Fibroblast of villous mesenchyme (primary cell): ENCODE data around the gene MATCAP1. TPM values are rescaled to one million over a fixed set of nuclear protein-coding genes. Genes with fewer than 3 reads are reported as not detected.

ENCODE experiments used
- DNase-seq: peaks from one replicate; pipeline ENCODE4 v3.0.0-alpha.2; 2010; ENCODE audit warnings: low read depth
- H3K4me3 ChIP-seq: 2 replicates; pipeline ENCODE4 v1.5.1; 2011; ENCODE audit warnings: low read depth, mild to moderate bottlenecking, low read length
- CTCF ChIP-seq: IDR thresholded peaks from 2 replicates; pipeline ENCODE4 v1.5.1; 2012; ENCODE audit warnings: low read depth, mild to moderate bottlenecking, low read length; ENCODE audit not compliant: insufficient read depth
- total RNA-seq: library from RNA; depleted of rRNA; stranded (reverse); fragments of >200 nt; gene quantifications from 2 replicates; pipeline ENCODE4 v1.2.3, GENCODE V29; 2012

The MATCAP1 gene
- total RNA-seq, 1 donor, result 9.9 TPM

DNA sequence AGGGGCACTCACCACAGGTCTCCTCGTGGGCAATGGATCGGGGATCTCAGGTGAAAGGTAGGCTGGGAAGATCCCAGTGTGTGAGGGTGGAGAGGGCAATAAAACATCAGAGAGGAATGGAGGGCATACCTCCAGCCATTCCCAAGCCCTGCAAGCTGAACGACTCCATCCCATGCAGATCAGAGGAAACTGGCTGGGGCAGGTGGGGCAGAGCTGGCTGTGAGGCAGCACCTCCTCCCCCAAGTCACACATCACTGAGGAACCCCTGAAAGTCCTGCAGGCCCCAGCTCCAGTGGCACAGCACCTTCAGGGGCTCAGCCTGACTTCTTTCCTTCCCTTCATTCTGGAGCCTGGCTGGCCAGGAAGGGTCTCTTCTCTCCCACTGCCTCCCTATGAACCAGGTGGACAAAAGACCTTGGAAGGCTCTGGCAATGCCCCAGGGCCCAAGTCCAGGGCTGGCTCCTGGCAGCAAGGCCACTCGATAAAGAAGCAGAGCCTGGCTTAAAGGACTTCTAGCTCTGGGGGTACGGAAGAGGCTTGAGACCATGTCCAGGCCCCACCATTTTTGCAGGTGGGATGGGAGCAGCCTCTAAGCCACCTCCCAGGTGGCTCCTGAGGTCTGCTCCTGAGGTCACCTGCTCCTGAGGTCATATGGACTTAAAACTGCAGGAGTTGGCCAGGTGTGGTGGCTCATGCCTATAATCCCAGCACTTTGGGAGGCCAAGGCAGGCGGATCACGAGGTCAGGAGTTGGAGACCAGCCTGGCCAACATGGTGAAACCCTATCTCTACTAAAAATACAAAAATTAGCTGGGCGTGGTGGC, 29.6 kb upstream of the MATCAP1 start:
- TF ChIP-seq CTCF, result no peak
- no peak for DNase-seq
- H3K4me3 ChIP-seq, result no peak overlapping the region

GRCh38 chr16:67212766-67213165, 29.0 kb upstream of the MATCAP1 start:
- H3K4me3 ChIP-seq, result no peak overlapping the region
- no peak for DNase-seq
- no peak for TF ChIP-seq CTCF

DNA sequence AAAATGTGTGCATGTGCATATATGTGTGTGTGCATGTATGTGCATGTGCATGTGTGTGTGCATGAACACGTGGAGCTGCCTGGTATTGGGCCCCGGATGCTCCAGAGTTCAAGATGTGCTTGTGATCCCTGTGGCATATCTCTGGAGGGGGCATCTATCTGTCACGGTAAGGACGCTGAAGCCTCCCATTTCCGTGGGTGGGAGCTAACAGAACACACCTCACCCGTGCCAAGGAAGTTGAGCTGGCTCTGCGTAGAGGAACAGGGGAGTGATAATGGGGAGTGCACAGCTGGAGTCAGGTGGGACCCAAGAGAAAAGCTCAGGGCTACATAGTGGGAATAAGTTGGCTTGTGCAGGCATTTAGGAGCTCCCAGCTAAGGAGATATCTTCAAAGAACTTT, 27.9 kb upstream of the MATCAP1 start:
- TF ChIP-seq CTCF, result no peak
- DNase-seq, result no peak

DNA sequence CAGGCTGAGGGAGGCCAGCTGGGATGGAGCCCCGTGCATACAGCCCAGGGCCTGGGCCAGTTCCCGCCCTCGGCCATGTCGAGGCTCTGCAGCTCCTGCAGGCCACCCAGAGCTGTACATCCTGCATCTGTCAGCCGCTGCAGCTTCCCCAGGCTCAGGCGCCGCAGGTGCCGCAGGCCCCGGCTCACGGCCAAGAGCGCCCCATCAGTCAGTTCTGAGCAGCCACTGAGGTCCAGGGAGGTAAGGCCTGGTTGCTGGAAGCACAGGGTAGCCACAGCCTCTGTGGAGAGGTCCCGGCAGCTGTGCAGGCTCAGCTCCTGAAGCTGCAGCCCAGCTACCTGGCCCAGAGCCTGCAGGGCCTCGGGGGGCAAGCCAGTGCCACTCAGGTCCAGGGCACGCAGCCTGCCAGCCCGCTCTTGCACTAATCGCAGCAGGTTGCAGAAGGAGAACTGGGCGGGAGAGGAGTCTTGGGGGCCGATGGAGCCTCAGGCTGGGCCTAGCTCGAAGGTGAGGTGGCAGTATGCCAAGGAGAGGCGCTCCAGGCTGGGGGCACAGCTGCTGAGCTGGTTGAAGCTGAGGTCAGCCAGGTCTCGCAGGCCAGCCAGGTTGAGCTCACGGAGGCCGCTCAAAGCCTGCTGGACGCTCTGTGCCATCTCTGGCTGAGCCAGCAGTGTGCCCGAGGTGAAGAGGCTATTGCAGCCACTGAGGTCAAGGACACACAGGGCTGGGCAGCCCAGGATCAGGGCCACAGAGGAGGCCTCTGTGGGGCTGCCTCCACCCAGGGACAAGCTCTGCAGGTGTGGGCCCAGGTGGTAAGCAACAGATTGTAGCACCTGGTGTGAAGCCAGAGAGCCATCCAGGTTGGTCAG, 26.5 kb upstream of the MATCAP1 start:
- no peak for DNase-seq
- TF ChIP-seq CTCF, result no peak
- H3K4me3 ChIP-seq, result no peak overlapping the region

More for the DNA sequence above, 27.9 kb upstream of the MATCAP1 start:
- H3K4me3 ChIP-seq, result no peak overlapping the region

DNA sequence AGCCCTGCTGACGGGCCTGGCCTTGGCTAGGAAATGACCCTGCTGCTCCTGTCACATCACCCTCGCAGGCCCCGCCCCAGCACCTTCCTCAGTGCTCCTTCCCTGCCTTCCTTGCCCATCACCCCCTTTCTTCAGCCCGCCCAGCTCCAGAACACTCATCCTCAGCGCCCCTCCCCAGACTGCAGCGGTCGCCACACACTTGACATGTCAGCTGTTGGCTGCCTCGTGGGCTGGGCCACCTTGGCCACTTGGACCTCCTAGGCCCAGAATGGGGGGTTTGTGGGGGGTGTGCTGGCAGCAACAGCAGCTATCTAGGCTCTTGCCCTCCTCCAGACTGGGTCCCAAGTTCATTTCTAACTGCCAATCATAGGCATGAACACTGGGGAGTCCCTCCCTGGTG, 25.8 kb upstream of the MATCAP1 start:
- DNase-seq, result no peak
- H3K4me3 ChIP-seq, result no peak overlapping the region
- TF ChIP-seq CTCF, result no peak

DNA sequence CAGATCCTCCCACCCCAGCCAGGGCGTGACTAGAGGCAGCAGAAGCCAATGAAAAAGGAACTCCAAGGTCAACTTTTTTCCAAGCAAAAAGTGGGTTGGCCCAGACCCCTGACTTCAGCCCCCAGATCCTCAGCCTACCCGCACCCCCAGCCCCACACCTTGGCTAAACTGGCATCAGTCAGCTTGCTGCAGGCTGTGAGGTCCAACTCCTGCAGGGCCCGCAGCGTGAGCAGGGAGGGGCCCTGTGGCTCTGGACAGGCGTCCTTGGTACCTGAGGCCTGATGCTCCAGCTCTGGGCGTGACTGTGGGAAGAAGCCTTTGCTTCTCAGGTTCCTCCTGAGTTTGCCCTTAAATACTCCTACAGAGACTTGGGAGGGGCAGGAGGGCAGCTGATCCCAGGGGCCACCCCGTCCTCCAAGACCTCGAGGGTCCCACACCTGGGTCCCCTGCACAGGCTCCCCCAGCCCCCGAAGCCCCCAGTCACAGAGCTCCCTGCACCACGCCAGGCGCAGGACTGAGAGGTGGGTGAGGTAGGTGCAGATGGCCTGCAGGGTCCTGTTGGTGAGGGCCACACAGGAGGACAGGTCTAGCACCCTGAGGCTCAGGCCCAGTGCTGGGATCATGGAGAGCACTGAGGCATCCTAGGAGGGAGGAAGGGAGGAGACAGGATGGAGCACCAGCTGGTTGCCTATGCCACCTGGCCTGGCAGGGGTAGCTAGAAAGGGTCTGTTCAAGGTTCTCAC, 24.6 kb upstream of the MATCAP1 start:
- H3K4me3 ChIP-seq, result no peak overlapping the region
- no peak for TF ChIP-seq CTCF
- no peak for DNase-seq
